ENCODE data around the gene TMUB1.

Gene TMUB1

DNA sequence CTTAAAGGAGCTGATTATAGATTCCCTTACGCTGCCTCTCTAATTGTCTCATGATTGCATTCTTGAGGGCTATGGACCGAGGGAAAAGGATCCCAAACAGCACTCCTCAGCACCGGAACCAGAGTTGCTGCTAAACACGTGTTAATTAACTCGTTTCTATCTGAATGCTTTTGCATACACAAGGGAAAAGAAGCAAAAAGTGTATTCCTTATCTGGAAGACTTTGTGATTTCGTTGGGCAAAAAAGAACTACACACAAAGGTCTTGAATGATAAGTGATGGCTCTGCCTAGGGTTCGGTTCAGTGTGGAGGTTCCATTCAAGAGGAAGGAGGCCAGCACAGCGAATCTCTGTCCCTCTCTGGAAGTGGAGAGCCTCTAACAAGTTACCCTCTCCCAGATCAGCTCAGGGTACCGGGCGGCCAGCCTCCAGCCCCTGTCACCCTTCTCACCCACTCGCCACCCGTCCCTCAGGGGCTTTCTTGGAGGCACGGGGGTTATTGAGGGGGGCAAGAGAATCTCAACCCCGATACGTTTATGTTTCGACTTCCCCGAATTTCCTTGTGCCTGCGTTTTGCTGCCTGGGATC lies 24.4 kb downstream of the TMUB1 start:
- H3K27ac ChIP-seq, result peak overlapping the region; percentile 92
- TF ChIP-seq, protein P1, sequence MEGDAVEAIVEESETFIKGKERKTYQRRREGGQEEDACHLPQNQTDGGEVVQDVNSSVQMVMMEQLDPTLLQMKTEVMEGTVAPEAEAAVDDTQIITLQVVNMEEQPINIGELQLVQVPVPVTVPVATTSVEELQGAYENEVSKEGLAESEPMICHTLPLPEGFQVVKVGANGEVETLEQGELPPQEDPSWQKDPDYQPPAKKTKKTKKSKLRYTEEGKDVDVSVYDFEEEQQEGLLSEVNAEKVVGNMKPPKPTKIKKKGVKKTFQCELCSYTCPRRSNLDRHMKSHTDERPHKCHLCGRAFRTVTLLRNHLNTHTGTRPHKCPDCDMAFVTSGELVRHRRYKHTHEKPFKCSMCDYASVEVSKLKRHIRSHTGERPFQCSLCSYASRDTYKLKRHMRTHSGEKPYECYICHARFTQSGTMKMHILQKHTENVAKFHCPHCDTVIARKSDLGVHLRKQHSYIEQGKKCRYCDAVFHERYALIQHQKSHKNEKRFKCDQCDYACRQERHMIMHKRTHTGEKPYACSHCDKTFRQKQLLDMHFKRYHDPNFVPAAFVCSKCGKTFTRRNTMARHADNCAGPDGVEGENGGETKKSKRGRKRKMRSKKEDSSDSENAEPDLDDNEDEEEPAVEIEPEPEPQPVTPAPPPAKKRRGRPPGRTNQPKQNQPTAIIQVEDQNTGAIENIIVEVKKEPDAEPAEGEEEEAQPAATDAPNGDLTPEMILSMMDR (conservative IDR thresholded peaks at IDR 0.05), result no peak

DNA sequence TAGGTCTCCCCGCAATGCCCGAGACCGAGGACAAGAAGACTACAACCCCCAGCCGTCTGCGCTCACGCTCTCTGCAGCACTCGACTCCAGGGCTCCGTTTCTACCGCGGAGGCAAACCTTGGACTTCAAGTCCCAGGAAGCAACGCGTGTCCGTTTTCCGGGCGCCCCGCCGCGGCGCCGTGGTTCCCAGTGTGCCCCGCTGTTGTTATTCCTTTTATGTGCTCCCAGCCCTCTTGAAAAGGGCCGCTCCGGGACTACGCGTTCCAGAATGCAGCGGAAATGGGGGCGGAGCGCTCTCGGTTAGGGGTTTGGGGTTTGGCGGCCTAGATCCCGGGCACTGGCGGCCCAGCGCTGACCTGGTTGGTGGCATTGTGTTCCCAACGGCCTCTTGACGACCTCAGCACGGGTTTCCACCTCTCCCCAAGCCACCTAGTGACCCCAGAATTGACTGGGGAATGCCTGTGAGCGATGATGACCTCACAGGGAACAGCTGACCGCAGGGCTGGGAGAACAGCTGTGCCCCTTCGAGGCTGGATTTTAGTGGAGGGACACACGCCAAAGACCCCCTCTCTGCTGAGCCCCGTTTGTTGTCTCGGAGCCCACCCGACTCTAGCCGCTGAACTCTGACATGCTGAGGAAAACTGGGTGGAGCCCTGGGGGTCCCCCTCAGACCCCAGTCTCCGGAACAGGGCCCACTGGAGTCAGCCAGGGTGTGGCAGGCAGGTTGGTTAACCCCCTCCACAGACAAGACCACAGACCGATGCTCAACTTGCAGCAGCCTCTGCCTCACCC lies 25.1 kb downstream of the TMUB1 start:
- TF ChIP-seq, protein P1 (conservative IDR thresholded peaks at IDR 0.05), result no peak
- peak overlapping the region; percentile 92 for H3K27ac ChIP-seq

DNA sequence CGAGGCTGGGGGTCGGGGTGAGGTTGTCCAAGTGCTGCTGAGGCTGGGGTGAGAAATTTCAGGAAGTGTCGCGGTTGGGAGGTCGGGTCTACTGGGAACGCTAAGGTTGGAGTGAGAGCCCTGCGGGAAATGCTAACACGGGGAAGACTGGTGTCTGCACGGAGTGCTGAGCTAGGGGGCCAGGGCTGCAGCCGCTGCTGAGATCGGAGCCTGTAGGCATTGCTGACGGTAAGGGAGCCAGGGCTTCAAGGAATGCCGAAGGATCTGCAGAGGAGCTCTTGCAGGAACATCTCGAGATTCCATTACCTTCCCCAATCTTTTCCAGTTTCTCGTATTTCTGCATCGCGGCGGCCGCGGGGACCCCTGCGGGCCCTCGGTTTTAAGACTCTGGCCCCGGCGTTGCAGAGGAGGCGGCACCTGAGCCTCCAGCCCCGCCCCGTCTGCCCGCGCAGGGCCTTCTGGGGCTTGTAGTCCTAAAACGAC lies 25.7 kb downstream of the TMUB1 start, which contains the start of gene CDK5:
TSS of gene CDK5 (minus strand) at position 392 of the 483 bp plus-strand sequence. CDS start at position 343, 49 bp downstream.
- H3K27ac ChIP-seq, result peak within 1 kb of the TSS; percentile 92
- TF ChIP-seq, protein P1 (conservative IDR thresholded peaks at IDR 0.05), result no peak

DNA sequence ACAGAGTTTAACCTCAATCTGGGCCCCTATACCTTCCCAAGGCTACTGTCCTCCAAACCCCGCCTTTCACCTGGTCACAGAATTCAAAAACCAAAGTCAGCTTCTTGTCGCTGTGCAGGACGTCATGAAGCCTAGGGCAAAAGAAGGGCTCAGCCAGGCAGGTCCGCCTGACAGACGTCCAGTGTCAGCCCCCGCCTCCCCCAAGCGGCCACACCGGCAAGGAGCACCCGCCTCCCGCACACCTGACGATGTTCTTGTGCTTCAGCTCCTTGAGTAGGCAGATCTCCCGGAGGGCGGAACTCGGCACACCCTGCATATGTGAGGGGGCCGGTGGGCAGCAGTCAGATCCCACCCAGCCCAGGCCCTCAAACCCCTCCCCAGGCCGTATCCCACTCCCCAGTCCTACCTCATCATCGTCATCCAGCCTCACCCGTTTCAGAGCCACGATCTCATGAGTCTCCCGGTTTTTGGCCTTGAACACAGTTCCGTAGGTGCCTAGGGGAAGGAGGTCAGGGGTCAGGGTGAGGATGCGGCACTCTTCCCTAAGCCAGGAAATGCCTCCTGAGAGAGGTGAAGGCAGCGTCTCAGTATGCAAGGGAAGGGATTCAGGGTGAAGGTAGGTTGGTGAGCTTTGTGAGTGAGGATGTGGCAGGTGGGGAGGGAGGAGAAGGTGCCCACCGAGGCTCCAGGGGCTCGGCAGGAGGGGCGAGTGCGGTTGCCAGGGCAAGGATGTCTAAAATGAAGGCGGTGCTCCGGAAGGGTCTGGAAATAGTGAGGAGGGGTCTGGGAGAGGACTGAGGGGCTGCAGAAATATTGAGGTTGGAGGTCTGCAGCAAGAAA lies 26.4 kb downstream of the TMUB1 start:
- TF ChIP-seq, protein P1 (conservative IDR thresholded peaks at IDR 0.05), result no peak
- peak overlapping the region; percentile 92 for H3K27ac ChIP-seq

DNA sequence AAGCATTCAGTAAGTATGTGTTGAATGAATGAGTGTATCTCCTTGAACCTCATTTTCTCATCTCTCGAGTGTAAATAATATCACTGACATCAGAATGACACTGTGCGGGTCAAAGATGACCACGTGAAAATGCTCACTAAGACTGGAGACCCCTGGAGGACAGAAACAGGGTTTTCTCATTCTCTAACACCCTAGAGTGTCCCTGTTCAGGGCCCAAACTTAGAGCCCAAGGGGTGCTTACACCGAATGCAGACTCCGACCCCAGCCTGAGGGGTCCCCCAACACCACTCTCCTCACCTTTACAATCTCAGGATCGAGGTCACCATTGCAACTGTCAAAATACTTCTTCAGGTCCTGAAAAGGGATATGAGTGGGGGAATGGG lies 27.0 kb downstream of the TMUB1 start:
- TF ChIP-seq, protein P1 (conservative IDR thresholded peaks at IDR 0.05), result no peak
- H3K27ac ChIP-seq, result no peak overlapping the region

DNA sequence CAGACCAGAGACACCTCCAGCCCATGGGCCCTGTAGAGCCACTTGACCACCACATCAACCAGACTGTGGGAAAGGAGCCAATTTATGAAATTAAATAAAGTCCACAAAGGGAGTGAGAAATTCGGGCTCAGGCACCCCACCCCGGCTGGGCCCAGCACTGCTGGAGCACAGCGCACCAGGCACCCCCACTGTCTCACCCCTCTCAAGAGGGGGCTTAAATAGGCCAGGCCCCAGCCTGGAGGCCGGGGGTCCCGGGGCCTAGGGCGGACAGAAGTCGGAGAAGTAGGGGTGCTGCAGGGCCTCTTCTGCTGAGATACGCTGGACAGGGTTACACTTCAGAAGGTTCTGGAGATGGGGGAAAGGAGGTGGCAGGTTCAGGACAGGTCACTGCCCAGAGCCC lies 29.5 kb downstream of the TMUB1 start:
- H3K27ac ChIP-seq, result no peak overlapping the region
- TF ChIP-seq, protein P1 (conservative IDR thresholded peaks at IDR 0.05), result no peak

DNA sequence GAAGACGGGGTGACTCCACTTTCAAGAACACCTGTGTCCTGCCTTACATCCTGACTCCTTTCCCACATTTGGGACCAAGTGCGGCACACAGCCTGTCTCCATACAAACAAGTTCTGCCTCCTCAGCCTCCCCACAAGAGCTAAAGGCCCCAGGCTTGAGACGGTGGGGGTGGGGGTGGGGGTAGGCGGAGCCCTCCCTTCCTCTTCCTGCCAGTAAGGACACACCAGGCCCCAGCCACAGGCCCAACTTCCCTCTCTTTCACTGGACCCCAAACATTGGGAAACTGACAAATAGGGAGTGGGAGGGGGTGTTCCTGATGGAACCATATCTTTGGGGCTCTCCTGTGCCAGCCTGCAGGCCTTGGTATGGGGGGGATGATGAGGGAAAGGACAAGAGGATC lies 30.2 kb downstream of the TMUB1 start:
- no peak overlapping the region for H3K27ac ChIP-seq
- TF ChIP-seq, protein P1 (conservative IDR thresholded peaks at IDR 0.05), result no peak
